GM18499 (cell line): Measurements from ENCODE around the gene MCM6.
A peak's percentile ranks its signal among the peaks of the same experiment; 100 is the strongest.
"Not testable (repeated sequence)": the region's sequence is repeated elsewhere in the genome, so short reads cannot be mapped to it uniquely, and the experiment has no call there.

ENCODE experiments used
- ATAC-seq: cut with Tn5 transposase; IDR thresholded peaks from one replicate; pipeline ENCODE4 v1.9.1; 2021; ENCODE audit warnings: moderate number of reproducible peaks; ENCODE audit not compliant: insufficient read depth, unreplicated experiment

Gene MCM6

DNA sequence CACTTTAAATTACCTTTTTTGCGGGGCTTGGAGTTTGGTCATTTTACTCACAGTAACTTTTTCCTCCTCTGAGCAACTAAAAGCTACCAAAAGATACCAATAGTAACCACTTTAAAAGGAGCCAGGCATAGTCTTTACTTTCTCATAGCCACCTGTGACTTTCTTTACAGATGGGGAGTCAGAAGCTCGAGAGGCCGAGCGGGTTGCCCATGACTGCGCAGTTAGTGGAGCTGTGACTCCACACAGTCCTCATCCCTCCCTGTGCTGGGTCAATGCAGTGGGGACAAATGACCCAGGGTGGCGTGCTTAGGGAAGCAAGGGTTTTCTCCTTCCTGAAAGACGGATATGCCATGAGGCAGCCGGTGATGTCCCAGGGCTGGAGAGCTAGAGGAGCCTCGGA, 51.1 kb downstream of the MCM6 start:
- no peak for ATAC-seq

- ATAC-seq = no peak
Measured at GRCh38 chr2:135822855-135823254, 53.4 kb downstream of the MCM6 start.

- no peak for ATAC-seq
Measured at GRCh38 chr2:135821190-135821589, 55.1 kb downstream of the MCM6 start.

GRCh38 chr2:135820003-135820618, 56.1 kb downstream of the MCM6 start:
- ATAC-seq = peak; percentile 80

- no peak for ATAC-seq
Measured at GRCh38 chr2:135818937-135819610, 57.2 kb downstream of the MCM6 start.

DNA sequence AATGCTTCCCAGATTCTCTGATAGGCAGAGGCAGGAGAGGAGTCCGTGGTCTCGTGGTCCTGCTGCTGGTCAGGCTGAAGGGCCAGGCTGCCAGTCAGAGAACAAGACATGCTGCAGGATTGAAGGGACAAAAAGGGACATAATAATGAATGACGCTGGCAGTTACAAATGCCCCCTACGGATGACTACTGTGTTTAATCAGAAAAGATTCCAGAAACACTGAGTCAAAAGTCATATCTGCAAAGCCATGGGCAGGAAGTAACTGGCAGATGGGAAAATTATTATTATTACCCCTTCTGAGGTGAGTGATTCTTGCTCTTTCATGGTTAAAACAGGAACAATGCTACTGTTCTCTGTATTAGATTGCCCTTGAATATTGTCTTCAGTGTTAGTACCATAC, 58.3 kb downstream of the MCM6 start:
- ATAC-seq = no peak

GRCh38 chr2:135817466-135817865, 58.8 kb downstream of the MCM6 start:
- ATAC-seq = no peak

DNA sequence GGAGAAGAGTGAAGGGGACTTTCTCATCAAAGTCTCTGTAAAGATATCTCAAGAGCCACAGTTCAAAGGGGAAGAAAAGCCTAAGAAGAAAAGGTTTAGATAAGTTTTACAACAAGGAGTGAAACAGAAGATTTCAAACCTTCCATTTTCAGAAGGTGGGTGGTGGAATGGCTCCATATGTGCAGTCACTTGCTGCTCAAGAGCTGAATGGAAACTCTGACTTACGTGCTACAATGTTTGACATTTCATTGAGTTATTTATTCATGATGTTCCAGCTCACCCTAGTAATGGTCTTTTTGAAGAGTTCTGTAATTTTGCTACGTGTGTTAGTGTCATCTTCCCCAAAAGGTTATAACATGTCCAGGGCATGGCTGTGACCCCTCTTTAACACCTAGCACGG, 61.0 kb downstream of the MCM6 start:
- no peak for ATAC-seq

DNA sequence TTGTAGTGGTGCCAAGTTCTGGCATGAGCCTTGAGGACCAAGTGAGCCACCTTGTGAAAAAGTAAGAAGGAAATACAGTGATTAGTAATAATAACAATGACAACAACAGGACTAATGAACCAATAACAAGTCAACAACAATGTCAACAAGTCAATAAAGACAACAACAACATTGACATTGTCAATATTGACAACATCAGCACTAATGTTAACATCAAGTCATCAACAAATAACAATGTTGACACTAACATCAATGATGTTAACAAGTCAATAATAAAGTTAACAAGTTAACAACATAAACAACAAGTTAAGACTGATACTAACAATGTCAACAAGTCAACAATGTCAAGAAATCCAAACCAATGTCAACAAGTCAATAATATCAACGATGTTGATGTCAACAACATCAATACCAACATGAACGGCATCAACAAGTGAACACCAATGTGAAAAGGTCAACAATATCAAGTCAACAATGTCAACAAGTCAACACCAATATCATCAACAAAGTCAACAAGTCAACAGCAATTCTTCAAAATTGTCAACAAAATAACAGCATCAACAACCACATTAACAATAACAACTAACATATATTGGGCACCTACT, 63.2 kb downstream of the MCM6 start:
- ATAC-seq = no peak

DNA sequence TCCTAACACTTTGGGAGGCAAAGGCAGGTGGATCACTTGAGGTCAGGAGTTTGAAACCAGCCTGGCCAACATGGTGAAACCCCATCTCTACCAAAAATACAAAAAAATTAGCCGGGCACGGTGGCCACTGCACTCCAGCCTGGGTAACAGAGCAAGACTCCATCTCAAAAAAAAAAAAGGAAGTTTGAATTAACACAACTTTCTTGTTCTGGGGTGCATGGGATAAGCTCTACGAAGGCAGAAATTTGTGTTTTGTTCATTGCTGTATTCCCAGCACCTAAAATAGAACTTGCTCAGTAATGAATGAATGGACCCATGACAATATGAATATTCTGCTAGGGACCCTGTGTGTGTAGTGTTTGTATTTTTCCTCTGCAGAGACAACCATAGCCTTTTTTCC, 68.4 kb downstream of the MCM6 start:
- not testable (repeated sequence) for ATAC-seq

DNA sequence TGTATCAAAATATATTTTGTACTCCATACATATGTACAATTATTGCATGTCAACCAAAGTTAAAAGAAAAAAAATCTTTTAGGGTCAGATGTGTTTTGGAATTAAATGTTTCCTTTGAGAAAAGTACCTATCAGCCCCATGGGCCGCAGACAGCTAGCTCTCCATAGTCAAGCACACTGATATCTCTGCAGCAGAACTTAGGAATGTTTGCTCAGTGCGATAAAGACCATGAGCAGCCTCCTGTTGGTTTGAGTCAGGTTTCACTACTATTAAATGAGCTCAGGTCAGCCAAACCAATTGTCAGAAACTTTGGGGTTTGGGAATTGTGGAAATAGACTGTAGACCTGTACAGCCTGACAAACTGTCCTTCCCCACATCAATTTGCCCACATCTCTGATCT, 73.0 kb downstream of the MCM6 start:
- no peak for ATAC-seq

DNA sequence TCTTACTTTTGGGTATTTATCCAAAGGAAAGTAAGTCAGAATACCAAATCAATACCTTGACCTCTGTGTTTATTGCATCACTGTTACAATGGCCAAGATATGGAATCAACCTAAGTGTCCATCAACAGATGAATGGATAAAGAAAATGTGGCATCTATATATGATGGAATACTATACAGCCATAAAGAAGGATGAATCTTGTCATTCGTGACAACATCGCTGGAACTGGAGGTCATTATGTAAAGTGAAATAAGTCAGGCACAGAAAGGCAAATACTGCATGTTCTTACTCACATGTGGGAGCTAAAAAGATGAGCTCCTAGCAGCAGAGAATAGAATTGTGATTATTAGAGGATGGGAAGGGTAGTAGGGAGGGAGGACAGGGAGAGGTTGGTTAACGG, 73.9 kb downstream of the MCM6 start:
- no peak for ATAC-seq

GRCh38 chr2:135800513-135801460, 75.5 kb downstream of the MCM6 start:
- ATAC-seq = no peak

- no peak for ATAC-seq
Measured at GRCh38 chr2:135799738-135800137, 76.5 kb downstream of the MCM6 start.

- ATAC-seq = no peak
Measured at GRCh38 chr2:135798762-135799161, 77.5 kb downstream of the MCM6 start.

DNA sequence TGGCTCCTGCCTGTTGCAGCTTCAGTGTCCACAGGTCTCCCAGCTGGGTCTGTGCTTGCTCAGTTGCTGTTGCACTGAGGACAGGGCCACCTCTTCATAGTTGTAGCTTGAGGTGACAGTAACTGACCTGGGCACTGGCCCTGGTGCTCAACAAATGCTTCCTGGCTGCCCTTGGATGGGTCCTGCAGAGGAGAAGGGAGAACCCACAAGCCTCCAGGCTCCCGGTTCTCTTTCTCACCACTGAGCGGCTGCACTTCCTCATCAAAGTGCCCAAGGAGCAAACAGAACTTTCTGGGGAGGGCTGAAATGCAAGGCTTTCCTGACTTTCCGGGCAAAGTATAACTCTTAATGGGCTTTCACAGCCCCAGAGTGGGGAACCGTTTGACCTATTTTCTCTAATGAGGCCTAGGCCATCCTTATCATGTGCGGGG, 78.0 kb downstream of the MCM6 start:
- no peak for ATAC-seq

DNA sequence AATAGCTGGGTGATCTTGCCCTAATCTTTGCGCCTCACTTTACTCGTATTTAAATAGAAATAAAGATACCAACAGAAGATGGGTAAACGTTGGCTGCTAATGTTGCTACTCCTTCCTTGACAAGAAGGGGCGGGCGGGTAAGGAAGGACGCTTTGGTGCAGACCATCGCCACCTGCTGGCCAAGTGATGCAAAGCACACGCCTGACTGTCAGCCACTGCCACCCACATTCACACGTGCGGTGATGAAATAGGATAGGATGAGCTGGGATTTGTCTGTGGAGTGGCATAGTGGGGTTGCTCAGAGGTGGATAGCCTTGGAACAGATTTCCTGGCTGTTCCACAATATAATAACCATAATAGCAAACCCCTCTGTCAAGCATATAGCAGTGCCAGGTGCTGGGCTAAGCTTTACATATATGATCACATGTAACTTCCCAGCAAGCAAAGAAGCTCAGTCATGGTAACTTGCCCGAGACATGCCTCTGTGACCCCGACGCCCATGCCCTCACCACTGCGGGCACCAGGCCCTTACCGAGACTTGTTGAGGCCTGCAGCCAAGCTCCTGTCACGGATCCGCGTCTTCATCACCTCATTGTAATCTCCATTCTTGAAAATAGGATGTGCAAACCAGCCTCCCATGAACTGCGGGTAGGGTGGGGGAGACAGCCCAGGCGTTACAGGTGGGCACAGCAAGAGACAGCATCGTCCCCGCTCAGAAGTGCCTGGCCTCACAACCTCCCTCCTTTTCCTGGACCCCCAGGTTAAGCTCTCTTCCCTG, 78.6 kb downstream of the MCM6 start:
- ATAC-seq = no peak

- no peak for ATAC-seq
Measured at GRCh38 chr2:135796606-135797005, 79.6 kb downstream of the MCM6 start.

DNA sequence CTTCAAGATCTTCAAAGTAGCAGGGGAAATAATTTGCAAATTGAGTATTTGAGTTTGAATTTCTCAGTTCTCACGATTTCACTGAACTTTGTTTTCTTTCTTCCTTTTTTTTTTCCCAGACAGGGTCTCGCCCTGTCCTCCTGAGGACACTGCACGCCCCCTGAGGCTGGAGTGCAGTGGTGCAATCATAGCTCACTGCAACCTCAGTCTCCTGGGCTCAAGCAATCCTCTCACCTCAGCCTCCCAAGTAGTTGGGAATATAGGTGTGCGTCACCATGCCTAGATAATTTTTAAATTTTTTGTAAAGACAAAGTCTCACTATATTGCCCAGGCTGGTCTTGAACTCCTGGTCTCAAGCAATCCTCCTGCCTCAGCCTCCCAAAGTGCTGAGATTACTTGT, 80.6 kb downstream of the MCM6 start:
- not testable (repeated sequence) for ATAC-seq
